ENCODE results near the gene GRPEL1. TPM values are rescaled to one million over a fixed set of nuclear protein-coding genes. Genes with fewer than 3 reads are reported as not detected.
A peak's percentile ranks its signal among the peaks of the same experiment; 100 is the strongest.
"Not testable (repeated sequence)": the region's sequence is repeated elsewhere in the genome, so short reads cannot be mapped to it uniquely, and the experiment has no call there.

Gene GRPEL1
- total RNA-seq, 1 donor, result 21.0 TPM

- Histone ChIP-seq H3K4me1 (ENCODE audit: insufficient read depth, low read length) (peaks cover 7% of the 10 kb centered on the region), H3K9me3 (ENCODE audit: low read depth, low read length) (no peaks in the 10 kb centered on the region), H2AFZ (ENCODE audit: low read length) (peak overlapping the region; percentile 29), H3K79me2 (ENCODE audit: insufficient read depth, low read length) (no peaks in the 10 kb centered on the region), H3K36me3 (ENCODE audit: insufficient read depth, low read length) (no peaks in the 10 kb centered on the region), H3K4me2 (ENCODE audit: insufficient read depth, low read length) (peak overlapping the region; percentile 92), H3K27me3 (ENCODE audit: insufficient read depth, low read length) (peaks cover 16% of the 10 kb centered on the region), H3K27ac (ENCODE audit: low read depth, low read length) (no peak overlapping the region), H3K4me3 (ENCODE audit: insufficient read depth, low read length) (peak overlapping the region; percentile 76), H4K20me1 (ENCODE audit: insufficient read depth, low read length) (no peaks in the 10 kb centered on the region)
- TF ChIP-seq, protein P1, sequence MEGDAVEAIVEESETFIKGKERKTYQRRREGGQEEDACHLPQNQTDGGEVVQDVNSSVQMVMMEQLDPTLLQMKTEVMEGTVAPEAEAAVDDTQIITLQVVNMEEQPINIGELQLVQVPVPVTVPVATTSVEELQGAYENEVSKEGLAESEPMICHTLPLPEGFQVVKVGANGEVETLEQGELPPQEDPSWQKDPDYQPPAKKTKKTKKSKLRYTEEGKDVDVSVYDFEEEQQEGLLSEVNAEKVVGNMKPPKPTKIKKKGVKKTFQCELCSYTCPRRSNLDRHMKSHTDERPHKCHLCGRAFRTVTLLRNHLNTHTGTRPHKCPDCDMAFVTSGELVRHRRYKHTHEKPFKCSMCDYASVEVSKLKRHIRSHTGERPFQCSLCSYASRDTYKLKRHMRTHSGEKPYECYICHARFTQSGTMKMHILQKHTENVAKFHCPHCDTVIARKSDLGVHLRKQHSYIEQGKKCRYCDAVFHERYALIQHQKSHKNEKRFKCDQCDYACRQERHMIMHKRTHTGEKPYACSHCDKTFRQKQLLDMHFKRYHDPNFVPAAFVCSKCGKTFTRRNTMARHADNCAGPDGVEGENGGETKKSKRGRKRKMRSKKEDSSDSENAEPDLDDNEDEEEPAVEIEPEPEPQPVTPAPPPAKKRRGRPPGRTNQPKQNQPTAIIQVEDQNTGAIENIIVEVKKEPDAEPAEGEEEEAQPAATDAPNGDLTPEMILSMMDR (IDR thresholded peaks at IDR 0.05; ENCODE audit: extremely low read depth, low read depth, low read length), result no peak
- DNase-seq (ENCODE audit: insufficient read length, low spot score, missing footprints), result peak; percentile 79
Observed at GRCh38 chr4:7103607-7104365, 35.9 kb upstream of the GRPEL1 start.

DNA sequence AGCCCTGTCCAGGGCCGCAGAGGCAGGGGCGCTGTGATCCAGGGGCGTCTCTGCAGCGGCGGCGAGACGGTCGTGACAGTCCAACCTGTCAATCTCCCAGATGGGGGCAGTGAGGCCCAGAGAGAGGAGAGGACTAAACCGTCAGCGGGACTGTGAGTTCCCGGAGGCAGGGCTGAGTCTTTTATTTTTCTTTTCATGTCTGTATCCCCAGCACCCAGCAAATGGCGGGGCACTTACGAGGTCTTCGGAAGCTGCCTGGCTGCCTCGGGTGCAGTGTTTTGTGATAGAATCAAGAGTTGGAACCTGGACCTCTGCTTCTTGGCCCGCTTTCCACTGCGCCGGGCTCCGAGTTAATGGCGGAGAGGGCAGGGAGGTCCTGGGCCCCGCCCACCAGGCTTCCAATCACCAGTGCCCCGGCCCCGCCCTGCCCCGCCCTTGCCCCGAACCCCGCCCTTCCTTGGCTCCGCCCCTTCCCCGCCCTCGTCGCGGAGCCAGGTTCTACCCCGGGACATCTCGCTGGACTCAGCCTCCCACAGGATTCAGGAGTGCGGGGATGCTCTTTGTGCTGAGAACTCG lies 35.3 kb upstream of the GRPEL1 start:
- H3K4me2 ChIP-seq (ENCODE audit: insufficient read depth, low read length), result peak overlapping the region; percentile 92
- H2AFZ ChIP-seq (ENCODE audit: low read length), result peak overlapping the region; percentile 97
- TF ChIP-seq, protein P1 (IDR thresholded peaks at IDR 0.05; ENCODE audit: extremely low read depth, low read depth, low read length), result no peak
- no peaks in the 10 kb centered on the region for H4K20me1 ChIP-seq (ENCODE audit: insufficient read depth, low read length)
- H3K4me1 ChIP-seq (ENCODE audit: insufficient read depth, low read length), result peaks cover 7% of the 10 kb centered on the region
- peak; percentile 96 for DNase-seq (ENCODE audit: insufficient read length, low spot score, missing footprints)
- H3K9me3 ChIP-seq (ENCODE audit: low read depth, low read length), result no peaks in the 10 kb centered on the region
- no peaks in the 10 kb centered on the region for H3K36me3 ChIP-seq (ENCODE audit: insufficient read depth, low read length)
- H3K27ac ChIP-seq (ENCODE audit: low read depth, low read length), result no peak overlapping the region
- no peaks in the 10 kb centered on the region for H3K79me2 ChIP-seq (ENCODE audit: insufficient read depth, low read length)
- H3K4me3 ChIP-seq (ENCODE audit: insufficient read depth, low read length), result peak overlapping the region; percentile 76
- H3K27me3 ChIP-seq (ENCODE audit: insufficient read depth, low read length), result peaks cover 21% of the 10 kb centered on the region

DNA sequence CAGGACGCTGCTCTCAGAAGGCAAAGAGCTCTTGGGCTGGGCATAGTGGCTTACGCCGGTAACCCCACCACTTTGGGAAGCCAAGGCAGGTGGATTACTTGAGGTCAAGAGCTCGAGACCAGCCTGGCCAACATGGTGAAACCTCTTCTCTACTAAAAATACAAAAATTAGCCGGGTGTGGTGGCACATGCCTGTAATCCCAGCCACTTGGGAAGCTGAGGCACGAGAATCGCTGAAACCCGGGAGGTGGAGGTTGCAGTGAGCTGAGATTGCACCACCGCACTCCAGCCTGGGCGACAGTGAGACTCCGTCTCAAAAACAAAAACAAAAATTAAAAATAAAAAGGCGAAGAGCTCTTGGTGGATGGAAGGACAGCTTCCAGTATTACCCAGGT lies 34.6 kb upstream of the GRPEL1 start:
- H3K4me3 ChIP-seq (ENCODE audit: insufficient read depth, low read length), result peak overlapping the region; percentile 76
- not testable (repeated sequence) for H3K4me1 ChIP-seq (ENCODE audit: insufficient read depth, low read length); H3K79me2 ChIP-seq (ENCODE audit: insufficient read depth, low read length); H3K27ac ChIP-seq (ENCODE audit: low read depth, low read length); DNase-seq (ENCODE audit: insufficient read length, low spot score, missing footprints); H3K36me3 ChIP-seq (ENCODE audit: insufficient read depth, low read length); H3K9me3 ChIP-seq (ENCODE audit: low read depth, low read length); H4K20me1 ChIP-seq (ENCODE audit: insufficient read depth, low read length)
- H3K4me2 ChIP-seq (ENCODE audit: insufficient read depth, low read length), result peak overlapping the region; percentile 92
- H3K27me3 ChIP-seq (ENCODE audit: insufficient read depth, low read length), result peaks cover 21% of the 10 kb centered on the region
- H2AFZ ChIP-seq (ENCODE audit: low read length), result peak overlapping the region; percentile 97

DNA sequence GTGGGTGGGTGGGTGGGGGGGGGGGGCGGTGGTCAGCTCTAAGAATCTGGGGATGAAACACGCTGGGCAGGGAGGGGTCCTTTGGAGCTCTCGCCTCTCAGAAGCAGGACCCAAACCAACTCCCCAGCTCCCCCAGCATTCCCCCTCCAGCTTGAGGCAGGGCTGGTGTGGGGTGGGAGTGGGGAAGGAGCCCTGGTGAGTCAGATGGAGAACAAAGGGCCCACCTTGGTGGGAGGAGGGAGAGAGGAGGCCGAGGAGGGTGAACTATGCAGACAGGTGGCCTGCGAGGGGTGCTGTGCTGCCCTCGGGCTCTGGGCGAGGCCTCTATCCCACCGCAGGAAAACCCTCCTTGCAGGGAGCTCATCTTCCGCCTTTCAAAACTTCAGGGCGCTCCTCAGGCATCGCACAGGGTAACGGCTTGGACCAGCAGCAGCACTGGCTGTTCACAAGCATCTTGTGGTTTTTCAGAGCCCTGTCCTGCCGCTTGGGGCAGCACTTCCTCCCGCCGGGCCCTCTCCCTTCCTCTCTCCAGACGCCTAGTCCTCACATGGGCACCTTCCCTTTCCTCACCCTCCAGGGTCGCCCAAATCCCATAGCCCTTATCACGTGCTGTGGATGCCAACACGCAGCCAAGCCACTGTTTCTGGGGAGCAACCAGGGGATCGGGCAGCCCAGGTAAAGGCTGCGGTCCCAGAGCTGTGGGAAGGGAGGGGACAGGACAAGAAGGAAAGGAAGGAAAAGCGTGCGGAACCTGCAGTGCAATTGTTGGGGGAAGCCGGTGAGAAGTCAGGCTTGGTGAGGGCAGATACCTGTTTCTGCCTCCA lies 34.0 kb upstream of the GRPEL1 start:
- Histone ChIP-seq H3K9me3 (ENCODE audit: low read depth, low read length) (no peaks in the 10 kb centered on the region), H3K79me2 (ENCODE audit: insufficient read depth, low read length) (no peaks in the 10 kb centered on the region), H4K20me1 (ENCODE audit: insufficient read depth, low read length) (no peaks in the 10 kb centered on the region), H3K4me3 (ENCODE audit: insufficient read depth, low read length) (peak overlapping the region; percentile 29), H3K27ac (ENCODE audit: low read depth, low read length) (no peak overlapping the region), H3K27me3 (ENCODE audit: insufficient read depth, low read length) (peaks cover 24% of the 10 kb centered on the region), H3K4me2 (ENCODE audit: insufficient read depth, low read length) (peak overlapping the region; percentile 92), H2AFZ (ENCODE audit: low read length) (peak overlapping the region; percentile 79), H3K4me1 (ENCODE audit: insufficient read depth, low read length) (peaks cover 7% of the 10 kb centered on the region), H3K36me3 (ENCODE audit: insufficient read depth, low read length) (no peaks in the 10 kb centered on the region)
- peak; percentile 96 for DNase-seq (ENCODE audit: insufficient read length, low spot score, missing footprints)
- TF ChIP-seq, protein P1 (IDR thresholded peaks at IDR 0.05; ENCODE audit: extremely low read depth, low read depth, low read length), result peak; percentile 75
